GM13976 (cell line): ENCODE data around the gene CACNG3.

ENCODE experiments used
- DNase-seq: peaks from one replicate; pipeline ENCODE4 v3.0.0; 2012; ENCODE audit warnings: low spot score
- CTCF ChIP-seq: IDR thresholded peaks from 2 replicates; pipeline ENCODE4 v1.5.1; 2012; ENCODE audit warnings: borderline replicate concordance, mild to moderate bottlenecking; ENCODE audit not compliant: insufficient read depth; ENCODE audit errors: extremely low read depth, missing control alignments, control extremely low read depth
- in situ Hi-C: fragments of 300-500 bp; cut with MboI; formaldehyde crosslinking; loops from one replicate; pipeline ENCODE4 v1.12.0; 2022; ENCODE audit warnings: low sequenced_read_pairs, mixed read lengths, inconsistent platforms; ENCODE audit not compliant: unreplicated experiment

CACNG3 gene

GRCh38 chr16:24364596-24364995, 108.5 kb downstream of the CACNG3 start:
- no peak for TF ChIP-seq CTCF
- DNase-seq = no peak
- in situ Hi-C loops = no loop called here

GRCh38 chr16:24367186-24367710, 111.1 kb downstream of the CACNG3 start:
- no peak for TF ChIP-seq CTCF
- no peak for DNase-seq
- in situ Hi-C loops = no loop called here

GRCh38 chr16:24372824-24373223, 116.7 kb downstream of the CACNG3 start:
- DNase-seq = no peak
- in situ Hi-C loops = no loop called here
- no peak for TF ChIP-seq CTCF

GRCh38 chr16:24378999-24379398, 122.9 kb downstream of the CACNG3 start:
- TF ChIP-seq CTCF = no peak
- DNase-seq = no peak
- in situ Hi-C loops = no loop called here

- in situ Hi-C loops = no loop called here
- no peak for TF ChIP-seq CTCF
- no peak for DNase-seq
Measured at GRCh38 chr16:24381470-24382118, 125.5 kb downstream of the CACNG3 start.

GRCh38 chr16:24382762-24383407, 126.8 kb downstream of the CACNG3 start:
- in situ Hi-C loops = no loop called here
- no peak for TF ChIP-seq CTCF

GRCh38 chr16:24394341-24394740, 138.2 kb downstream of the CACNG3 start:
- in situ Hi-C loops = no loop called here

More at GRCh38 chr16:24382762-24383407, 126.8 kb downstream of the CACNG3 start:
- no peak for DNase-seq

More at GRCh38 chr16:24394341-24394740, 138.2 kb downstream of the CACNG3 start:
- no peak for TF ChIP-seq CTCF
- no peak for DNase-seq
